Parathyroid adenoma (tissue), 2 donors: ENCODE data around the gene ELANE.
"Not testable (repeated sequence)": the region's sequence is repeated elsewhere in the genome, so short reads cannot be mapped to it uniquely, and the experiment has no call there.

ENCODE experiments used
- H2AFZ ChIP-seq: fragments of 300-600 bp; sonication (generic); one replicate; pipeline ENCODE4 v1.7.0; 2017; ENCODE audit warnings: antibody characterized with exemption, mild to moderate bottlenecking
- H3K27ac ChIP-seq: fragments of 300-600 bp; sonication (generic); one replicate; pipeline ENCODE4 v1.7.0; 2017
- H3K27me3 ChIP-seq: fragments of 300-600 bp; sonication (generic); one replicate; pipeline ENCODE4 v1.7.0; 2017; ENCODE audit warnings: low read length; ENCODE audit not compliant: control insufficient read depth, insufficient read depth
- H3K36me3 ChIP-seq: fragments of 300-600 bp; sonication (generic); one replicate; pipeline ENCODE4 v1.7.0; 2017; ENCODE audit warnings: low read length; ENCODE audit not compliant: control insufficient read depth, insufficient read depth
- H3K4me1 ChIP-seq: fragments of 300-600 bp; sonication (generic); one replicate; pipeline ENCODE4 v1.7.0; 2017; ENCODE audit warnings: control low read depth
- H3K4me2 ChIP-seq: fragments of 300-600 bp; sonication (generic); one replicate; pipeline ENCODE4 v1.7.0; 2017; ENCODE audit warnings: low read length
- H3K4me3 ChIP-seq: fragments of 300-600 bp; sonication (generic); one replicate; pipeline ENCODE4 v1.7.0; 2017; ENCODE audit warnings: low read depth, low read length
- H3K79me2 ChIP-seq: fragments of 300-600 bp; sonication (generic); one replicate; pipeline ENCODE4 v1.7.0; 2017; ENCODE audit warnings: control low read depth
- H3K9ac ChIP-seq: fragments of 300-600 bp; sonication (generic); one replicate; pipeline ENCODE4 v1.7.0; 2017; ENCODE audit warnings: mild to moderate bottlenecking
- H3K9me3 ChIP-seq: fragments of 300-600 bp; sonication (generic); one replicate; pipeline ENCODE4 v1.7.0; 2017; ENCODE audit warnings: low read length; ENCODE audit not compliant: control insufficient read depth
- CTCF ChIP-seq: fragments of 300-600 bp; sonication (generic); IDR thresholded peaks from one replicate; pipeline ENCODE4 v1.7.0; 2017; ENCODE audit warnings: antibody characterized with exemption, mild to moderate bottlenecking
- donor health status: primary hyperparathyroidism.

Gene ELANE

GRCh38 chr19:853014-853585 is 997 bp downstream of the ELANE start:
- Histone ChIP-seq H3K27ac (no peak overlapping the region), H3K4me2 (no peak overlapping the region), H3K27me3 (no peaks in the 10 kb centered on the region), H3K9ac (no peak overlapping the region), H3K4me3 (no peak overlapping the region), H2AFZ (no peak overlapping the region), H3K79me2 (no peaks in the 10 kb centered on the region), H3K4me1 (peaks cover 4% of the 10 kb centered on the region), H3K9me3 (no peaks in the 10 kb centered on the region), H3K36me3 (no peaks in the 10 kb centered on the region)
- TF ChIP-seq CTCF = no peak

- H3K27ac ChIP-seq, H2AFZ ChIP-seq, H3K36me3 ChIP-seq, H3K4me3 ChIP-seq, H3K4me1 ChIP-seq, H3K4me2 ChIP-seq, H3K9ac ChIP-seq, H3K27me3 ChIP-seq, H3K79me2 ChIP-seq, H3K9me3 ChIP-seq: not testable (repeated sequence)
These were observed 1.6 kb downstream of the ELANE start for GRCh38 chr19:853614-854220.

- H3K4me2 ChIP-seq = no peak overlapping the region
- H3K27me3 ChIP-seq = no peaks in the 10 kb centered on the region
- H3K4me1 ChIP-seq = peaks cover 4% of the 10 kb centered on the region
- H3K79me2 ChIP-seq = no peaks in the 10 kb centered on the region
- H3K9ac ChIP-seq = no peak overlapping the region
- no peak overlapping the region for H3K27ac ChIP-seq
- H3K36me3 ChIP-seq = no peaks in the 10 kb centered on the region
- no peaks in the 10 kb centered on the region for H3K9me3 ChIP-seq
- H2AFZ ChIP-seq = no peak overlapping the region
- no peak for TF ChIP-seq CTCF
- no peak overlapping the region for H3K4me3 ChIP-seq
These were observed 2.4 kb downstream of the ELANE start for GRCh38 chr19:854549-854948.

GRCh38 chr19:855142-855541 is 3.0 kb downstream of the ELANE start:
- Histone ChIP-seq H3K9me3 (no peaks in the 10 kb centered on the region), H3K36me3 (no peaks in the 10 kb centered on the region), H3K4me3 (no peak overlapping the region), H3K27me3 (no peaks in the 10 kb centered on the region), H2AFZ (no peak overlapping the region), H3K27ac (no peak overlapping the region), H3K79me2 (no peaks in the 10 kb centered on the region), H3K9ac (no peak overlapping the region), H3K4me2 (no peak overlapping the region), H3K4me1 (peaks cover 4% of the 10 kb centered on the region)
- no peak for TF ChIP-seq CTCF

GRCh38 chr19:855566-856120 is 3.5 kb downstream of the ELANE start:
- Histone ChIP-seq H3K79me2 (no peaks in the 10 kb centered on the region), H3K9ac (no peak overlapping the region), H3K9me3 (no peaks in the 10 kb centered on the region), H3K4me2 (no peak overlapping the region), H2AFZ (no peak overlapping the region), H3K4me1 (peaks cover 2% of the 10 kb centered on the region), H3K27me3 (no peaks in the 10 kb centered on the region), H3K4me3 (no peak overlapping the region), H3K36me3 (no peaks in the 10 kb centered on the region), H3K27ac (no peak overlapping the region)
- TF ChIP-seq CTCF = no peak
